Lower leg skin (tissue), 3 donors: Measurements from ENCODE around the gene TOX2.

Experiments
- CTCF ChIP-seq, 3 donors: fragments of 450-650 bp; IDR thresholded peaks; one replicate each; pipeline ENCODE4 v1.5.1; 2016; ENCODE audit warnings: antibody characterized with exemption in 3 of 3, mild to moderate bottlenecking in 3 of 3, moderate library complexity in 2 of 3
- POLR2A ChIP-seq, 2 donors: fragments of 450-650 bp; IDR thresholded peaks; one replicate each; pipeline ENCODE4 v1.6.1; 2016 to 2017; ENCODE audit warnings: antibody characterized with exemption in 2 of 2, mild to moderate bottlenecking in 1 of 2, moderate library complexity in 1 of 2

GRCh38 chr20:43921227-43921780 lies 6.7 kb downstream of the TOX2 start:
- TF ChIP-seq CTCF (IDR thresholded peaks at IDR 0.05): no peak
- TF ChIP-seq POLR2A (IDR thresholded peaks at IDR 0.05): no peak
